LNCaP clone FGC (cell line): Measurements from ENCODE around the gene TRPM5.

Experiments used
- DNase-seq: peaks from one replicate; pipeline ENCODE4 v3.0.0-alpha.2; 2011; ENCODE audit warnings: low read depth
- H3K4me3 ChIP-seq: 2 replicates; pipeline ENCODE4 v1.5.1; 2011; ENCODE audit warnings: mild to moderate bottlenecking, low read depth, low read length, control low read depth
- TF ChIP-seq, protein P1 (sequence below): IDR thresholded peaks from 2 replicates; pipeline ENCODE4 v1.5.1; 2012; ENCODE audit warnings: mild to moderate bottlenecking; ENCODE audit not compliant: control insufficient read depth, insufficient read depth; ENCODE audit errors: extremely low read depth

The TRPM5 gene

GRCh38 chr11:2459796-2460531 is 15.7 kb upstream of the TRPM5 start:
- TF ChIP-seq, protein P1, sequence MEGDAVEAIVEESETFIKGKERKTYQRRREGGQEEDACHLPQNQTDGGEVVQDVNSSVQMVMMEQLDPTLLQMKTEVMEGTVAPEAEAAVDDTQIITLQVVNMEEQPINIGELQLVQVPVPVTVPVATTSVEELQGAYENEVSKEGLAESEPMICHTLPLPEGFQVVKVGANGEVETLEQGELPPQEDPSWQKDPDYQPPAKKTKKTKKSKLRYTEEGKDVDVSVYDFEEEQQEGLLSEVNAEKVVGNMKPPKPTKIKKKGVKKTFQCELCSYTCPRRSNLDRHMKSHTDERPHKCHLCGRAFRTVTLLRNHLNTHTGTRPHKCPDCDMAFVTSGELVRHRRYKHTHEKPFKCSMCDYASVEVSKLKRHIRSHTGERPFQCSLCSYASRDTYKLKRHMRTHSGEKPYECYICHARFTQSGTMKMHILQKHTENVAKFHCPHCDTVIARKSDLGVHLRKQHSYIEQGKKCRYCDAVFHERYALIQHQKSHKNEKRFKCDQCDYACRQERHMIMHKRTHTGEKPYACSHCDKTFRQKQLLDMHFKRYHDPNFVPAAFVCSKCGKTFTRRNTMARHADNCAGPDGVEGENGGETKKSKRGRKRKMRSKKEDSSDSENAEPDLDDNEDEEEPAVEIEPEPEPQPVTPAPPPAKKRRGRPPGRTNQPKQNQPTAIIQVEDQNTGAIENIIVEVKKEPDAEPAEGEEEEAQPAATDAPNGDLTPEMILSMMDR = no peak
- no peak overlapping the region for H3K4me3 ChIP-seq
- DNase-seq = no peak

DNA sequence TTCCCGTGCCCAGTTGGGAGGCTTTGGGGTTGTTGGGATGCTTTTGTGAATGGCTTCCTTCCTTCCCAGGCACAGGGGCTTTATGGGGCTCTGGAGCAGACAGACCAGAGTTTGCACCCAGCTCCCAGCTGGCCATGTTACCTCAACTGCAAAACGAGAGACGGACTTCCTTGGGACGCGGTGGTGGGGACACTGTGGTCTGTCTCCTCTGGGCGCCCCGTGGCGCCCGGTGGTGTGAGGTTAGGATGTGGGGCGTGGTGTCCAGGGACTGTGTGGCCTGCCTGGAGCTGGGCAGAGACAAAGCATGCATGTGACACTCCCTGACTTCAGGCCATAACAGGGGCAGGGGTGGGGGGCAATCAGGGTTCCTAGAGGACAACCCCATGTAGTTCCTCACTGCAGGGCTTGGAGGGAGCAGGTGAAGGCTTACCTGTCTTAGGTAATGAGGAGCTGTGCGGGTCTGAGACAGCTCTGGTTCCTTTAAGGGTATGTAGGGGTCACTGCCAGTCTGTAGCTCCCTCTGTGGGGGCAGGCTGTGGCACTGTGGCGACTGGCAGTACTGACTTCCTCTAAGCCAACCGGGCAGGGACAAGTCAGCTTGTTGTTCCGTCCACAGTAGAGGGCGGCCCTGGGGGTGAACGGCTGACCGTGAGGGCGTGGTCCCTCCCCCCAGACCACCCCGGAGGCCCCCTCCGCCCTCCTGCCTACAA is 14.9 kb upstream of the TRPM5 start:
- DNase-seq = no peak
- TF ChIP-seq, protein P1 = no peak
- no peak overlapping the region for H3K4me3 ChIP-seq

- H3K4me3 ChIP-seq = no peak overlapping the region
- TF ChIP-seq, protein P1 = no peak
- DNase-seq = no peak
Observed at GRCh38 chr11:2458321-2458720, 14.0 kb upstream of the TRPM5 start.

- H3K4me3 ChIP-seq = no peak overlapping the region
- TF ChIP-seq, protein P1 = no peak
- no peak for DNase-seq
Observed at GRCh38 chr11:2453436-2453835, 9.1 kb upstream of the TRPM5 start.

- no peak overlapping the region for H3K4me3 ChIP-seq
- no peak for DNase-seq
- TF ChIP-seq, protein P1 = no peak
Observed at GRCh38 chr11:2452321-2453012, 8.2 kb upstream of the TRPM5 start.

DNA sequence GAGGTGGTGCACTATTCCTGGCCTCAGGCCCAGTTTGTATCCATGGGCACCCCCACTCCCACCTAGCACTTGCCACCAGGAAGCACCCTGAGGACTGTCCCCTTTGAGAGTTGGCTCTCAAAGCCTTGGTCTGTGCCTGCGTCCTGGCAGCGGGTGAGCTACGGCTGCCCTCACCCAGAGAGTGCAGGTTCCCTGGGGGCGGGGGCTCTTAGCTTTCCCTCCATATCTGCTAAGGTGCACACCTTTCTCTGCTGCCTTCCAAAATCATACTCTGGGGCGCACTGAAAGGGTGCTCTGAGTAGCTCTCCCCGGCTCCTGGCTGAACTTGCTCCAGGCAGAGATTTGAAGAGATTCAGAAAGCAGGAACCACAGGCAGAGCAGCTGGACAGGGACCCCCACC is 7.6 kb upstream of the TRPM5 start:
- no peak for DNase-seq
- H3K4me3 ChIP-seq = no peak overlapping the region
- TF ChIP-seq, protein P1 = no peak
